Activated CD4-positive, alpha-beta T cell treated with anti-CD3 and anti-CD28 coated beads for 36 hours (primary cell): Measurements from ENCODE around the gene CBR3. TPM values are rescaled to one million over a fixed set of nuclear protein-coding genes. Genes with fewer than 3 reads are reported as not detected.
A peak's percentile ranks its signal among the peaks of the same experiment; 100 is the strongest.
"Not testable (repeated sequence)": the region's sequence is repeated elsewhere in the genome, so short reads cannot be mapped to it uniquely, and the experiment has no call there.

Source experiments
- ATAC-seq: fragments of 200-7000 bp; cut with Tn5 transposase; one replicate; pipeline ENCODE4 v1.10.0; 2021; ENCODE audit warnings: mild to moderate bottlenecking, moderate library complexity
- CTCF ChIA-PET: fragments of 350-600 bp; sonication (Branson Sonifier 250); formaldehyde crosslinking; loops from one replicate; lab custom pipeline; 2021; ENCODE audit warnings: antibody characterized with exemption; lab: Charles Lee
- POLR2A ChIA-PET: fragments of 350-600 bp; sonication (Branson Sonifier 250); formaldehyde crosslinking; loops from one replicate; lab custom pipeline; 2021; ENCODE audit warnings: antibody characterized with exemption, inconsistent platforms; lab: Charles Lee
- DNase-seq: peaks from one replicate; pipeline ENCODE4 v3.0.0-alpha.2; 2020
- H3K27ac Mint-ChIP-seq: one replicate; pipeline ENCODE4 v1.8.0; 2021; ENCODE audit warnings: mixed read lengths
- H3K27me3 Mint-ChIP-seq: one replicate; pipeline ENCODE4 v1.8.0; 2021; ENCODE audit warnings: mixed read lengths
- H3K36me3 Mint-ChIP-seq: one replicate; pipeline ENCODE4 v1.8.0; 2021; ENCODE audit warnings: low read depth, mixed read lengths
- H3K4me1 Mint-ChIP-seq: one replicate; pipeline ENCODE4 v1.8.0; 2021; ENCODE audit warnings: mixed read lengths
- H3K4me3 Mint-ChIP-seq: one replicate; pipeline ENCODE4 v1.8.0; 2021; ENCODE audit warnings: mild to moderate bottlenecking, moderate library complexity, mixed read lengths
- H3K9me3 Mint-ChIP-seq: one replicate; pipeline ENCODE4 v1.8.0; 2021; ENCODE audit warnings: low read depth, mixed read lengths
- intact Hi-C, 2 experiments: fragments of 100-400 bp; cut with DNase I in 1 of 2; cut with micrococcal nuclease in 1 of 2; formaldehyde crosslinking; loops; one replicate each; pipeline versions ENCODE4 v1.14.2 to v1.15.1; 2022 to 2024; cut with DNase I, micrococcal nuclease
- total RNA-seq, 2 experiments: library from RNA; stranded (reverse); gene quantifications; one replicate each; pipeline ENCODE4 v1.2.3, GENCODE V29; 2021

Gene CBR3
- 10 to 100 TPM; 12.5 to 16.8 TPM for total RNA-seq

DNA sequence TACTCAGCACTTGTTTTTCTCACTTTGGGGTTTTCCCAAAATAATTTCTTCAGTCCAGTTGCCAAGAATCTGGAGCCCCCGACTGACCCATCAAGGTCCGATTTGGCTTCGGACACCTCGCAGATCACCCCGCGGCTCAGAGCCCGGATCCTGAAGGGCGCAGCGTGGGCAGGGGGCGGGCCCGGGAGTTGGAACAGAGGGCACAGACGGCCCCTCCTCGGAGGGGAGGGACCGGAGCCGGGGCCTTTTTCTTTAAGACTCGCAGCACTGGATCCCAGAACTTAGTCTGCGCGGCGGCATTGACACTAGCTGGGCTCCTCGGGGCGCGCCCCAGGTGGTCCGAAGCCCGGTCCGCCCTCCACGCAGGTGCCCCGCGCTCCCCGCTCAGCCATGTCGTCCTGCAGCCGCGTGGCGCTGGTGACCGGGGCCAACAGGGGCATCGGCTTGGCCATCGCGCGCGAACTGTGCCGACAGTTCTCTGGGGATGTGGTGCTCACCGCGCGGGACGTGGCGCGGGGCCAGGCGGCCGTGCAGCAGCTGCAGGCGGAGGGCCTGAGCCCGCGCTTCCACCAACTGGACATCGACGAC lies at the start of gene CBR3:
CBR3 (plus strand) TSS at position 277 of the 588 bp plus-strand sequence; CDS start at position 391, 114 bp downstream.
- Mint-ChIP-seq H3K4me3 (peak within 1 kb of the TSS; percentile 87), H3K9me3 (no peaks in the 10 kb centered on the region), H3K4me1 (peaks cover 25% of the 10 kb centered on the region), H3K27me3 (no peaks in the 10 kb centered on the region), H3K36me3 (peaks cover 4% of the 10 kb centered on the region), H3K27ac (peak within 1 kb of the TSS; percentile 94)
- DNase-seq: peak; percentile 79
- ChIA-PET CTCF (interaction anchor here (0.6 to 2.0 kb wide), 3 partner anchors 39 to 187 kb away, joined by 3 to 5 read pairs (median 3); no protein-coding TSS in a partner anchor), POLR2A (no interaction called here)
- peak; percentile 66 for ATAC-seq
- intact Hi-C loops: loop anchor here (1.0 to 10.0 kb wide), 4 partner anchors 21 to 1200 kb away; partner anchors contain the start of genes DOP1B (in 2 of the 2), MORC3 (in 1 of the 2) and SETD4 (in 1 of the 2)

DNA sequence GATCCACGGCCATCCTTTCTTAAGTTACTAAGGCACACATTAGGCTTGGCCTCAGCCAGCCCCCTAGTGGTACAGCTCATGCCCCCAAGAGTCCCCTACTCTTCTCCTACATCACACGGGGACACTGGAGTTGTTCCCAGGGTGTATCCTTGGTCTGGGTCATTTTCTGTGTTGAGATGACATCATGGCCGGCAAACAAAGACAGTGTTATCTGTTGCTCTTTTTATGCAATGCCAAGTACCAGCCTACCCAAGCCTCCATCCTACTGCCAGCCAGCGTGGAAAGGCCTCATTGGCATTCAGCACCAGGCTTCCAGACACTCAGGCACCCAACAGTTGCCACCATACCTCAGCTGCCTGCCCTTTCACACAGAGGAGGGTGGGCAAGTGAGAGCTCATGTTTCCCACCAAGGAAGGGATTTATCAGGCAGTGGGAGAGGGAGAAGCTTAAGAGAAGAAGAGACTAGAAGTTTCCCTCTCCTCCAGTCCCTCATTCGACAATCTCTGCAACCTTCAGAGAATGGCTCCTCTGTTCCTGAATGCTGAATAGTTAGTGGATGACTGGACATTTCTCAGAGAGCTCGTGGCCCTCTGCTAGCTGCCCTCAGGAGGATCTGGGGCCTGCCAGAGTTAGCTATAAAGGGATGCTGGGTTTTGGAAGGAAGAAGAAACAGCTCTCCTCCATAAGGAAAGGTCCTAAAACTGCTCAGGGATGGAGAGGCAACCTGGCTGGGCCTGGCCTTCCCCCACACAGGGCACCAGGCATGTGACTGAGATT lies 47.3 kb upstream of the CBR3 start:
- DNase-seq: no peak
- CTCF ChIA-PET: interaction anchor here (1.3 to 2.7 kb wide), 3 partner anchors 9 to 25 kb away, joined by 3 to 11 read pairs (median 4); no protein-coding TSS in a partner anchor
- intact Hi-C loops: no loop called here
- no peak for ATAC-seq
- no peaks in the 10 kb centered on the region for H3K36me3 Mint-ChIP-seq
- no peak overlapping the region for H3K4me3 Mint-ChIP-seq
- H3K9me3 Mint-ChIP-seq: no peaks in the 10 kb centered on the region
- POLR2A ChIA-PET: no interaction called here
- H3K27ac Mint-ChIP-seq: no peak overlapping the region
- peaks cover 2% of the 10 kb centered on the region for H3K4me1 Mint-ChIP-seq
- H3K27me3 Mint-ChIP-seq: no peaks in the 10 kb centered on the region

DNA sequence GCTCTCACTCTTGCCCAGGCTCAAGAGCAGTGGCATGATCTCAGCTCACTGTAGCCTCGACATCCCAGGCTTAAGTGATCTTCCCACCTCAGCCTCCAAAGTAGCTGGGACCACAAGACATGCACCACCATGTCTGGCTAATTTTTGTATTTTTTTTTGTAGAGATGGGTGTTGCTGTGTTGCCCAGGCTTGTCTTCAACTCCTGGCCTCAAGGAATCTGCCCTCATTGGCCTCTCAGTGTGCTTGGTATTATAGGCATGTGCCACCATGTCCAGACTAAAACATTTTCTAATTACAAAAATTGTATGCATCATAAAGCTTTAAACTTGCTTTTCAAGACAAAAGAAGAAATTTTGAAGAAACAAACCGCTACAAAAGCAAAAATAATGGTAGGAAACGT lies 44.9 kb upstream of the CBR3 start:
- Mint-ChIP-seq H3K27ac (no peak overlapping the region), H3K27me3 (peaks cover 5% of the 10 kb centered on the region), H3K4me3 (no peak overlapping the region), H3K4me1 (peaks cover 2% of the 10 kb centered on the region), H3K36me3 (peaks cover 5% of the 10 kb centered on the region), H3K9me3 (peaks cover 9% of the 10 kb centered on the region)
- DNase-seq: no peak
- ATAC-seq: no peak
- CTCF ChIA-PET: interaction anchor here (0.6 to 0.7 kb wide), 2 partner anchors 35 to 94 kb away, joined by 3 read pairs; no protein-coding TSS in a partner anchor
- POLR2A ChIA-PET: no interaction called here
- intact Hi-C loops: no loop called here

DNA sequence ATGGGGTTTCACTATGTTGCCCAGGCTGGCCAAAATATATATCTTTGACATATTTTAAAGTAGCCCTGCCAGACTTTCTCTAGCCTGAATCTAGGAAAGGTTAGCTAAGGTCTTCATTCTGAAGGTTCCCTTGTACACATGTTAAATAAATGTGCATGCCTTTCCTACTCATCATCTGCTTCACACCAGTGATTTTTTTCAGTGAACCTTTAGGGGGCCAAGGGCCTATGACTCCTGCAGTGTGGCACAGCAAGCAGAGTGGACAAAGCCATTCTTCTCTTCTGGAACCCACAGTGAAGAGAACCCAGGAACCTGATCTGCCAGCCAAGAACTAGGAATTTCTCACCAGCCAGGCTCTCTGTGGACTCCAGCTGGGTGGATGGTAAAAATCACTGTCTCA lies 42.2 kb upstream of the CBR3 start:
- no peak for DNase-seq
- intact Hi-C loops: no loop called here
- ATAC-seq: no peak
- no peaks in the 10 kb centered on the region for H3K4me1 Mint-ChIP-seq
- peaks cover 7% of the 10 kb centered on the region for H3K27me3 Mint-ChIP-seq
- ChIA-PET POLR2A (no interaction called here), CTCF (interaction anchor here (0.6 kb wide), 1 partner anchor 111 kb away, joined by 3 read pairs; no protein-coding TSS in a partner anchor)
- no peak overlapping the region for H3K4me3 Mint-ChIP-seq
- no peak overlapping the region for H3K27ac Mint-ChIP-seq
- peaks cover 9% of the 10 kb centered on the region for H3K9me3 Mint-ChIP-seq
- H3K36me3 Mint-ChIP-seq: peaks cover 5% of the 10 kb centered on the region

GRCh38 chr21:36093512-36093911 lies 41.4 kb upstream of the CBR3 start:
- Mint-ChIP-seq H3K27ac (no peak overlapping the region), H3K36me3 (peaks cover 5% of the 10 kb centered on the region), H3K9me3 (peaks cover 9% of the 10 kb centered on the region), H3K4me3 (no peak overlapping the region), H3K4me1 (peaks cover 2% of the 10 kb centered on the region), H3K27me3 (peaks cover 7% of the 10 kb centered on the region)
- ATAC-seq (no peak), DNase-seq (no peak)
- POLR2A ChIA-PET: no interaction called here
- CTCF ChIA-PET: no interaction called here
- intact Hi-C loops: no loop called here

DNA sequence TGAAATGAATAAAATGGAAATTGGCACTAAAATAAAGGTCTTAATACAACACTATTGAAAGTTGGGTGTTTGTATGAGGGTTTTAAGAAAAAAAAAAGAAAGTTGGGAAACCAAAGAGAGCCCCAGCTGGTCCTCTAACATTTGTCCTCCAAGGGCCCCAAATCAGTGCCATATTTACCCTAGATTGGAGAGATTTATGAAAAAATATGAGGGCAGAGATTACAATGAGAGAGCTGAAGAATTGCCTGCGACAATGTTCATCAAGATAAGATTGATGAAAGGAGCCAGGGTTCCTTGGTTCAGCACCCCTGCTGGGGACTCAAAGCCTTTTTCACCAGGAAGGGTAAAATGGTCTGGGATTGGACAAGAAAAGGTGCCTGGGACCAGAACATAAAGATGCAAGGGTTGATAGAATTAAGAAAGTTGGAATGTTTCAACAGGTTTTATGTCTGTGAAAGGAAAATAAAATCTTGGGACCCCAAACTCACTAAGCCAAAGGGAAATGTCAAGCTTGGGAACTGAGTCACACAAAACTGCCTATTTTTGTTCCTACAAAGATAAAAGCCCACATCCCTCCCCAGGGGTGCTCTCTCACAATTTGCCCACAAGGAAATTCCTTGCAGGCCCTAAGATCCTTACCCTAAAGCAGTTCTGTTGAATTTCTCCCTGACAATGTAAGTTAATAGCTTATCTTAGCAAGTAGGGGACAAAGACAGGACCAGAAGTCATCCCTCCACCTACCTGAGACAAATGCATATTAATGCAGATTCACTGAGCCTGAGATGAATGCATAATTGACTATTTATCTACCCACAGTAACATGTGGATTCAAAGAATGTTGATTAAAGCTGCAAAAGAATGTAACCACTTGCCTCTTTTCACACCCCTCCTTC lies 38.2 kb upstream of the CBR3 start:
- peaks cover 9% of the 10 kb centered on the region for H3K9me3 Mint-ChIP-seq
- H3K4me1 Mint-ChIP-seq: peaks cover 4% of the 10 kb centered on the region
- DNase-seq (no peak), ATAC-seq (no peak)
- H3K27ac Mint-ChIP-seq: no peak overlapping the region
- H3K36me3 Mint-ChIP-seq: peaks cover 5% of the 10 kb centered on the region
- H3K27me3 Mint-ChIP-seq: peaks cover 9% of the 10 kb centered on the region
- H3K4me3 Mint-ChIP-seq: no peak overlapping the region
- intact Hi-C loops: no loop called here
- ChIA-PET POLR2A (no interaction called here), CTCF (interaction anchor here (0.6 to 1.2 kb wide), 2 partner anchors 9 to 13 kb away, joined by 3 to 4 read pairs; no protein-coding TSS in a partner anchor)

DNA sequence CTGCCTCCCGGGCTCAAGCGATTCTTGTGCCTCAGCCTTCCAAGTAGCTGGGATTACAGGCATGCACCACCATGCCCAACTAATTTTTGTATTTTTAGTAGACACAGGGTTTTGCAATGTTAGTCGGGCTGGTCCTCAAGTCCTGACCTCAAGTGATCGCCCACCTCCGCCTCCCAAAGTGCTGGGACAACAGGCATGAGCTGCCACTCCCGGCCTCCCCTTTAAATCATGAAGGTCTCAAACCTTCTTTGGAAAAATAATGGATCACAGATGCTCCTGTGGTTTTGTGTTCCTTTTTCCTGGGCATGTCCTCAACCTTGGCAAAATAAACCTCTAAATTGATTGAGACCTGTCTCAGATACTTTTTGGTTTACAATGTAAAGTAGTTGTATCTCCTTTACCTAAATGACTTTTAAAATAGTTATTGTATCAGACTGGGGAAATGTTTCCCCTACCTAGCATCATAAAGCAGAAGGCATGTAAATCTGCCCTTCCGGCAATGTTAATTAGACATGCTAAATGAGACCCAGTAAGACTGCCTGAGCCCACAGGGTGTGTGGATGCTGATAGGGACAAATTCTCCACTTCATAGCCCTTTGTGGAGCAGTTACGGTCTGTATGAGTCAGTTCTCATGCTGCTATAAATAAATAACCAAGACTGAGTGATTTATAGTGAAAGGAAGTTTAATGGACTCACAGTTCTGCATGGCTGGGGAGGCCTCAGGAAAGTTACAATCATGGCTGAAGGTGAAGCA lies 37.3 kb upstream of the CBR3 start:
- ATAC-seq: peak; percentile 76
- CTCF ChIA-PET: interaction anchor here (0.5 to 1.2 kb wide), 2 partner anchors 10 to 26 kb away, joined by 3 to 4 read pairs; no protein-coding TSS in a partner anchor

DNA sequence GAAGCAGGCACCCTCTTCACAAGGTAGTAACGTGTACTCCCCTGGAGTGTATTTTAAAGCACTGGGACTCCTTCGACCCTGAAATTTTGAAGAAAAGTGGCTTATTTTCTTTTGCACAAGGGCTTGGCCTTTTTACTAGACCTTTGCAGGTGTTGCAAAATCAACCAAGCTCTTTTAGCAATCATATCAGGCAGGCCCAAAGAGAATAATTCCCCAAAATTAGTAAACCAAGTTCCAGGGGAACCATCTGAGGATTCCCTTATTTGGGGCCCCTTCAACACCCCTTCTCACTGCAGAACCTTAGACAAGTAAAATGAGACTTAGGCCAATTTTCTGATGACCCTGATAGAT lies 36.7 kb upstream of the CBR3 start:
- H3K9me3 Mint-ChIP-seq: peaks cover 7% of the 10 kb centered on the region
- peaks cover 5% of the 10 kb centered on the region for H3K36me3 Mint-ChIP-seq
- H3K27ac Mint-ChIP-seq: no peak overlapping the region
- ChIA-PET POLR2A (no interaction called here), CTCF (interaction anchor here (0.5 to 0.8 kb wide), 2 partner anchors 10 to 25 kb away, joined by 3 read pairs; no protein-coding TSS in a partner anchor)
- ATAC-seq: no peak
- no peak for DNase-seq
- H3K4me3 Mint-ChIP-seq: no peak overlapping the region
- H3K27me3 Mint-ChIP-seq: peaks cover 9% of the 10 kb centered on the region
- intact Hi-C loops: no loop called here
- peaks cover 4% of the 10 kb centered on the region for H3K4me1 Mint-ChIP-seq

More for the DNA sequence above, 37.3 kb upstream of the CBR3 start:
- intact Hi-C loops: no loop called here
- peaks cover 5% of the 10 kb centered on the region for H3K36me3 Mint-ChIP-seq
- no peak for DNase-seq
- peaks cover 4% of the 10 kb centered on the region for H3K4me1 Mint-ChIP-seq
- peaks cover 9% of the 10 kb centered on the region for H3K27me3 Mint-ChIP-seq
- H3K4me3 Mint-ChIP-seq: no peak overlapping the region
- peaks cover 9% of the 10 kb centered on the region for H3K9me3 Mint-ChIP-seq
- POLR2A ChIA-PET: no interaction called here
- no peak overlapping the region for H3K27ac Mint-ChIP-seq

DNA sequence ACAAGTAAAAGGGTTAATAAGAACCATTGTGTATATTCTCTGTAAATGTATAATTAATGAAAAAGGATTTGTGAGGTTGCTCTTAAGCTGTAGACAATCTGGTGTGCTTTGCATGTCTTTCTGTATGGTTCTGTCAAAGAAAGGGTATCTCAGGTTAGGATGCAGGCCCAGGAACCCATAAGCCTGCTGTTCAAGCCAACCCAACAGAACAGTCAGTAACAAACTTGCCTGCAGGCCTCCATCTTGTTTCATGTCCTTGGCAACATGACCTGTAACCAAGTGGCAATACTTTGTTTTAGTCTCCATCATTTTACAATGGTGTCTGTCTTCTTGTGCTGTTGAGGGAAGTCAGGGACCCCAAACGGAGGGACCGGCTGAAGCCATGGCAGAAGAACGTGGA lies 35.9 kb upstream of the CBR3 start:
- H3K4me3 Mint-ChIP-seq: no peak overlapping the region
- H3K36me3 Mint-ChIP-seq: no peaks in the 10 kb centered on the region
- POLR2A ChIA-PET: no interaction called here
- CTCF ChIA-PET: interaction anchor here (0.8 kb wide), 1 partner anchor 10 kb away, joined by 3 read pairs; no protein-coding TSS in a partner anchor
- DNase-seq (no peak), ATAC-seq (no peak)
- no peaks in the 10 kb centered on the region for H3K9me3 Mint-ChIP-seq
- intact Hi-C loops: no loop called here
- peaks cover 6% of the 10 kb centered on the region for H3K4me1 Mint-ChIP-seq
- no peak overlapping the region for H3K27ac Mint-ChIP-seq
- H3K27me3 Mint-ChIP-seq: peaks cover 6% of the 10 kb centered on the region

DNA sequence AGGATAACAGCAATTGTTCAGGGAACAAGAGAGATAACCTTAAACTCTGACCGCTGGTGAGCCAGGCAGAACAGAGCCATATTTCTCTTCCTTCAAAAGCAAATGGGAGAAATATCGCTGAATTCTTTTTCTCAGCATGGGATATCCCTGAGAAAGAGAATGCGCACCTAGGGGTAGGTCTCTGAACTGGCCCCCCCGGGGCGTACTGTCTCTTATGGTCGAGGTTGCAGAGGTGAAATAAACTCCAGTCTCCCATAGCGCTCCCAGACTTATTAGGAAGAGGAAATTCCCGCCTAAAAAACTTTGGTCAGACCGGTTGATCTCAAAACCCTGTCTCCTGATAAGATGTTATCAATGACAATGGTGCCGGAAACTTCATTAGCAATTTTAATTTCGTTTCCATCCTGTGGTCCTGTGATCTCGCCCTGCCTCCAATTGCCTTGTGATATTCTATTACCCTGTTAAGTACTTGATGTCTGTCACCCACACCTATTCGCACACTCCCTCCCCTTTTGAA lies 35.1 kb upstream of the CBR3 start:
- Mint-ChIP-seq H3K27me3 (peaks cover 12% of the 10 kb centered on the region), H3K4me1 (peaks cover 13% of the 10 kb centered on the region)
- H3K27ac Mint-ChIP-seq, H3K36me3 Mint-ChIP-seq, intact Hi-C loops, H3K4me3 Mint-ChIP-seq, CTCF ChIA-PET, DNase-seq, ATAC-seq, H3K9me3 Mint-ChIP-seq, POLR2A ChIA-PET: not testable (repeated sequence)
